Measurements from ENCODE around the gene PFKFB2.

DNA sequence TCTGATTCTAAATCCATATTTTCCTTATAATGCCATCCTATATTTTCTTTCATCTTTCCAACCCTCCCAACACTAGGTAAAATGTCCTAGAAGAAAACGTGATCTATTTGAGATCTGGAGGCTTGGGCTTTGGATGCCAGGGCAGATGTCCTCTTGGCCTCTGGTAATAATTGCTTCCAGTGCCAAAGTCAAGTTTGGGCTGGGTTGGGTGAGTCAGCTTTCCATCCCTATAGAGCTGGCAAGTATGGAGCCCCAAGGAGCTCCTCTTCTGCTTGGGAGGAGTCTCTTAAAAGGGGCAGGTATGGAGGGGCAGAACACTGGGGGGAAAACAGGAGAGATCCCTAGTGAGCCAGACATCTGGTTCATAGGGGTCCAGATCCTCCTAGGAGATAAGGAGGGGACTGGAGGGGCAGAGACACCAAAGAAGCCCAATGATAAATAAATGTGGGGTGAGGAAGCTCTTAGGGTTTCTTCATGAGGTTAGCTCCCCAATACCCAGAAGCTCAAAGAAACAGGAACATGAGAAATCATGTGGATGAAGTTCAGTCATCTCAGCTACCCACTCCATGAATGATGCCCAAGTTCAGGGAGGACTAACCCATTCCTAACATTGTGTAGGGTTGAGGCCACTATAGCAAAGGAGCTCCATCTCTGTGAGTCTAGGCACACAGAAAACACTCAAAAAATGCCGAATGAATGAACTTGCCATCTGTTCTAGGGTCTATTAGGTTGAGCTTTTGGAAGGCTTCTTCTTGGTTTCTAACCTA lies 24.0 kb upstream of the PFKFB2 start:
- TF ChIP-seq TAF1 (IDR thresholded peaks at IDR 0.05; ENCODE audit: borderline replicate concordance, low read depth, low read length) (no peak), POLR2AphosphoS5 (IDR thresholded peaks at IDR 0.05; ENCODE audit: low read depth, low read length) (no peak), POLR2A (IDR thresholded peaks at IDR 0.05; ENCODE audit: low read depth, low read length) (no peak)
